Stimulated activated CD4-positive, alpha-beta T cell treated with anti-CD3 and anti-CD28 coated beads, Interleukin-12 subunit alpha, Interleukin-12 subunit beta, amount 100 ng/mL, for 4 hours (primary cell): ENCODE data around the gene DLG1.
"Not testable (repeated sequence)": the region's sequence is repeated elsewhere in the genome, so short reads cannot be mapped to it uniquely, and the experiment has no call there.

ENCODE experiments used
- DNase-seq: peaks from one replicate; pipeline ENCODE4 v3.0.0-alpha.2; 2020

DLG1 gene

DNA sequence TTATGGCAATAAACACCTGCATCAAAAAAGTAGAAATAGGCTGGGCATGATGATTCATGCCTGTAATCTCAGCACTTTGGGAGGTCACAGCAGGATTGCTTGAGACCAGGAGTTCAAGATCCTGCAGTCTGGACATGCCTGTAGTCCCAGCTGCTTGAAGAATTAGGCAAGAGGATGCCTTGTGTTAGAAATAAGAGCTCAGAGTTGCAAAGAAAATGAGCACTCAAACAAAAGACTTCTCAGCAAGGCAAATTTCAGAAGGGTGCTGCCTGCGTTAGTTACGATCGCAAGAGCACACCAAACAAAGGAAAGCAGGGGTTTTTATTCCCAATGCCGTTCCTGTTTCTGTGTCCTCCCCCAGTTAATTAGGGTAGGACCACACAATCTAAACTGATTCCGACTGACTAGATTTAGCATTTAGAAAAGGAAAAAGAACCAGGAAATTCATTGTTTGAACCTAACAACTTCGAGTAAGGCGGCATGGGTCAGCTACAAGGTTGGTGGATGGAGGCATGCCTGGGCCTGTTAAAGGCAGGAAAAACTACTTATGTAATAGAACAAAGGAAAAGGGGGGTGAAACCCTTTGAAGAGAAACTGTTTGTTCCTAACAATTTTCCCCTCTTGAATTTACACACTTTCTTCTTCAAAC lies 55.5 kb downstream of the DLG1 start:
- DNase-seq = no peak

- DNase-seq = no peak
Measured at GRCh38 chr3:197241173-197241572, 57.2 kb downstream of the DLG1 start.

GRCh38 chr3:197239857-197240256 lies 58.6 kb downstream of the DLG1 start:
- no peak for DNase-seq

- DNase-seq = no peak
Measured at GRCh38 chr3:197238842-197239241, 59.6 kb downstream of the DLG1 start.

DNA sequence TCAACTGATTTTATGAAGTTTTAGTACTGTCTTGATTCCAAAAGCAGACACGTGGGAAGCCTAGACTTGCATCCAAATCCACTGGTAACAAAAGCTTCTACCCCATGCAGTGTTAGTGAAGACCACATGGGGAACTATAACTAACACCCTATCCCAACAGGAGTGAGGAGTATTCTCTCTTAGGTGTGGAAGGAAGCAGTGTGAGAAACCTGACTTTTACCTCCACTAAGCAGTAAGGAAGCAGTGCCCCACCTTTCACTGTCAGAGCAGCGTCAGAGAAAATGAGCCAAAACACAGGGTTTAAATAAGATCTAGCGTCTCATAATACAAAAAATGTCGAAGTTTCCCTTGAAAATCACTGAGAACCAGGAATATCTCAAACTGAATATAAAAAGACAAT lies 60.5 kb downstream of the DLG1 start:
- DNase-seq = no peak

GRCh38 chr3:197236362-197236761 lies 62.0 kb downstream of the DLG1 start:
- no peak for DNase-seq

DNA sequence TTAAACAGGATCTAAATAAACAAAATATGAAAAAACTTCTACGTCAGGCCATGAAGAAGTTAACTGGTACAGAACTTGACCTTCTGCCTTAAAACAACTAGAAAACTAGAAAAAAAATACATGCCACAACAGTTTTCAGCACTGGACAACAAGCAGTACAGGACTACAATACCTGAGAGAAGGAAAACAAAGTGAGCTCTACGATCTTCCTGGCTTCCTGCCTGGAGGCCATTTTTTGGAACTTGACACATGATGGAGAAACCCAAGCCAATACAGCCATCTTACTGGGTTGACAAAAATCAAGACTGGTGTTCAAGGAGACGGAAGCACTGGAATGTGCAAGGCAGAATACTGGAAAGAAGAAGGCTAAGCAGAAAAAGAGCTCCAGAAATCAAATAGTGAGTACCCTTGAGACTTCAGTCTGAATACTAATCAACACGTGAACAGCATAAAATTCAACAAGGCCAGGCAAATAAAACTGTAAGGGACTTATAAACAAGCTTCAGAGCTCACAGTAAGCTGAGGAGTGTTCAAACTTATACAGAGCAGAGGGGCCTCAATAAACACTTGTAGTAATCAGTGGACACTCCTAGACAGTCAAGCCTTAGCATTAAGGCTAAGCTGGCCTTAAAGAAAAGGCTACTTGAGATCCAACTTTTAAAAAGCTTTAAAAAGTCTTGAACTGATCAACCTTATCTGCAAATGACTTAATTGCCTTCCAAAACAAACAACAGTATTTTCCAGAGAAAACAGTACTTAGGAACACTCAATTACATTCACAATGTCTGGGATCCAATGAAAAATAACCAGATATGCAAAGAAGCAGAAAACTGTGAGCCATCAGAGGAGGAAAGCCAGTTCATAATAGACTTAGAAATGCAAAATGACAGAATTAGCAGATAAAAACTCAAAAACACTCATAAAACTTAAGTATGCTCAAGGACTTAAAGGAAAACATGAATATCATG lies 63.2 kb downstream of the DLG1 start:
- DNase-seq = no peak

GRCh38 chr3:197231321-197231720 lies 67.1 kb downstream of the DLG1 start:
- no peak for DNase-seq

- DNase-seq = no peak
Measured at GRCh38 chr3:197229836-197230235, 68.6 kb downstream of the DLG1 start.

- DNase-seq = no peak
Measured at GRCh38 chr3:197229178-197229577, 69.2 kb downstream of the DLG1 start.

DNA sequence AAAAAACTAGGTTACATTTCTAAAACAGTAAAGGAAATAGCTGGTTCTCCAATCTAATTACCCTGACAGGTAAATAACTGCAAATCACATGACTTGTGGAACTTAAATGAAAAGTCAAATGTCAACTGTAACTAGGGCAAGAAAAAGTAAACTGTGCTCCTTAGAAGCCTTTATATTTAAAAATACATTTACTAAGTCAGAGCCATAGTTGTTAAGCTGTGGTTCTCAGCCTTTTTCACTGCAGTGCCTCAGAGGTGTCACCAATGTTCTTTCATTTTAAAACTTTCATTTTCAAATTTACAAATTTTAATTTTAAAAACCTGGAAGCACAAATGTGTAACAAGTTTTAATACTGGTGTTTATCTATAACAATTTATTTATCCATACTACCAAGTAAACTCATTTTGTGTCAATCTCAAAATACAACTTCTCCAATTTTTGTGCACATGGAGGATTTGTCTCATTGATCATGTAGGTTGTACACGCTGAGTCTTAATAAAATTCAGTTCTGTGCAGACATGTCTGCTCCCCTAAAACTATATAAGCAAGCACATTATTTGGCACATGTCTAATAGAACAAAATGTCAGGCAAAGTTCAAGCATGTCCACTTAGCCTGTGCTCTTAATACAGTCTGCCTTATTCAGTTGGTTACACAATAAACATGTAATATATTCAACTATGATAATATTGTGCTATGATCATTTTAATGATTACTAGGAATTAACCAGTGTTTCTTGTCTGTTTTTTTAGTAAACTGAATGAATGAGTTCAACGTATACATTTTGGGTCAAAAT lies 70.4 kb downstream of the DLG1 start:
- no peak for DNase-seq

- no peak for DNase-seq
Measured at GRCh38 chr3:197226179-197226578, 72.2 kb downstream of the DLG1 start.

DNA sequence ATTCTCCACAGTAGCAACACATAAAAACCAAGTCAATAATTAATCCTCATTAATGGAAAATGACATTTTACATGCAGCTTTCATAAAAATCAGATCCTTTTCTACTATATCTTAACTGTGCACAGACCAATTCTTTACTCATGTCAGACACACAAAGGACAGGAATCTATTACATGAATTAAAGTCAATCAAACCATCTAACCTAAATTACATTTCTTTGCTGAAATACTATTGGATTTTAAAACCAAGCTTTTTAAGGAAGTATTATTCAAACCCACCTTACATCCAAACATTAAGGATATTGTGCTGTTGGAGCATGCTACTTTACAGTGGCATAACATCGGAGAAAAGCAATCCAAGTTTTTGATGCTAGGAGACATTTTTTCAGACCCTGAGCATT lies 72.8 kb downstream of the DLG1 start:
- DNase-seq = no peak

GRCh38 chr3:197224034-197224444 lies 74.4 kb downstream of the DLG1 start:
- no peak for DNase-seq

GRCh38 chr3:197222937-197223370 lies 75.5 kb downstream of the DLG1 start:
- DNase-seq = no peak

GRCh38 chr3:197219619-197220018 lies 78.8 kb downstream of the DLG1 start:
- no peak for DNase-seq

GRCh38 chr3:197218210-197218609 lies 80.2 kb downstream of the DLG1 start:
- no peak for DNase-seq

GRCh38 chr3:197216914-197217313 lies 81.5 kb downstream of the DLG1 start:
- DNase-seq = no peak

DNA sequence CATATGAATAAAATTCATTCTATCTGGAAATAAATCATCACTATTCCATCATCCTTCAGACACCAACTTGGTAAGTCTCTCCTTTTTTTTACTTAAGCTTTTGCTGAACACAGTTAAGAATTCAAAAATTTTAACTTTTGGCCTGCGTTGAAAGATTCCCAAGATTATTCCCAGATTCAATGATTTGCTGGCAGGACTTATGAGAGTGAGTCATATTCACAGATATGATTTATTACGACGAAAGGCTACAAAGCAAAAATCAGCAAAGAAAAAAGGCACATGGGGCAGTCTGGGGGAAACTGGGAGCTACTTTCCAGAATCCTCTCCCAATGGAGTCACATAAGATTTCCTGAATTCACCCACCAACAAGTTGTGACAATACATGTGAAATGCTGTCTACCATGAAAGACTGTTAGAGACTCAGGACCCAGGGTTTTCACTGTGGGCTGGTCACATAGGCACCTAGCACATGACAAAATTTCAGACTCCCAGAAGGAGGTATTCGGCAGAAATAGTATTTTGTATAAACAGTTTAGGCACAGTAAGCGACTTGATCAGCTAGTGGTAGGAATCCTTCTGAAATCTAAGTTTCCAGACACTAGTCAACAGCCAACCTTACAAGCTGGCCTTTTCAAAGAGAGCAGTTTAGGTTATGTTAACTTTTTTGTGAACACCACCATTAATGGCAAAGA lies 82.1 kb downstream of the DLG1 start:
- no peak for DNase-seq

DNA sequence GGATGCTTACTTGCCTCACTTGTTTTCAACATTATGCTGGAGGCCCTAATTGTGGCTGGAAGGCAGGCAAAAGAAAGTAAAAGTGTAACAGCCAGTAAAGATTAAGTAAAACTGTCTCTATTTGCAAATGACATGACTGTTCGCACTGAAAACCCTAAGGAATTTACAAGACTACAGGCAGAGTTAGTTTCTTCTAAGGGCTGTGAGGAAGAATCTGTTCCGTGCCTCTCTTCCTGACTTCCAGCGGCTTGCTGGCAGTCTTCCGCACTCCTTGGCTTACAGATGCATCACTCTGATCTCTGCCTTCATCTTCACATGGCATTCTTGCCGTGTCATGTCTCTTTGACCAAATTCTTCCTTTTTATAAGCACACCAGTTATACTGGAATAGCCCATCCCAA lies 86.1 kb downstream of the DLG1 start:
- DNase-seq = no peak

- DNase-seq = not testable (repeated sequence)
Measured at GRCh38 chr3:197211698-197212097, 86.7 kb downstream of the DLG1 start.

GRCh38 chr3:197209366-197210260 lies 88.8 kb downstream of the DLG1 start:
- no peak for DNase-seq
